Sigmoid colon (tissue), 4 donors: ENCODE data around the gene TOMM7.

Source experiments
- EP300 ChIP-seq, 4 donors: sonication (generic); formaldehyde crosslinking; IDR thresholded peaks; one replicate each; pipeline ENCODE4 v1.6.1; 2017; ENCODE audit warnings: antibody characterized with exemption in 4 of 4
- POLR2A ChIP-seq, 2 donors: fragments of 450-650 bp; IDR thresholded peaks; one replicate each; pipeline ENCODE4 v1.6.1; 2016; ENCODE audit warnings: antibody characterized with exemption in 2 of 2, mild to moderate bottlenecking in 2 of 2, moderate library complexity in 2 of 2
- TF ChIP-seq, protein P1 (sequence below), 4 experiments: fragments of 450-650 bp in 3 of 4; fragments of 200-600 bp in 1 of 4; IDR thresholded peaks; one replicate each; pipeline ENCODE4 v1.5.1; 2016 to 2019; ENCODE audit warnings: antibody characterized with exemption in 4 of 4, mild to moderate bottlenecking in 3 of 4, moderate library complexity in 2 of 4

DNA sequence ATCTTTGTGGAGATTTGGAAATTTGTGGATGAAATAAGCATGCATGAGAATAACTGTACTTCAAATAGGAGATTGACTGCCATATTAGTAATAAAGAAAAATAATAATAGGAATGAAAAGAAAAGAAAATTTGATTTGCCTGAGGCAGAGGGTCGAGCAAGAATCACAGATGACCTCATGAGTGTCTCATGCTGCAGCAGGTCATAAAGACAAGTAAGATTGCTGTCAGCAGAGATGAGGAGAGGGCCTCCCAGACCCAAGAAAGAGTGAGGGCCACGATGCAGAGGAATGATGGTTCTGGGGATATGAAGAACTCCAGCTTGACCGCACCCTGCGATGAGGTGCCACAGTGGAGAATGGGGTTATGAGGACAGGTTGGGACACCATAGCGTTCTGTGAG lies 39.2 kb downstream of the TOMM7 start:
- TF ChIP-seq, protein P1, sequence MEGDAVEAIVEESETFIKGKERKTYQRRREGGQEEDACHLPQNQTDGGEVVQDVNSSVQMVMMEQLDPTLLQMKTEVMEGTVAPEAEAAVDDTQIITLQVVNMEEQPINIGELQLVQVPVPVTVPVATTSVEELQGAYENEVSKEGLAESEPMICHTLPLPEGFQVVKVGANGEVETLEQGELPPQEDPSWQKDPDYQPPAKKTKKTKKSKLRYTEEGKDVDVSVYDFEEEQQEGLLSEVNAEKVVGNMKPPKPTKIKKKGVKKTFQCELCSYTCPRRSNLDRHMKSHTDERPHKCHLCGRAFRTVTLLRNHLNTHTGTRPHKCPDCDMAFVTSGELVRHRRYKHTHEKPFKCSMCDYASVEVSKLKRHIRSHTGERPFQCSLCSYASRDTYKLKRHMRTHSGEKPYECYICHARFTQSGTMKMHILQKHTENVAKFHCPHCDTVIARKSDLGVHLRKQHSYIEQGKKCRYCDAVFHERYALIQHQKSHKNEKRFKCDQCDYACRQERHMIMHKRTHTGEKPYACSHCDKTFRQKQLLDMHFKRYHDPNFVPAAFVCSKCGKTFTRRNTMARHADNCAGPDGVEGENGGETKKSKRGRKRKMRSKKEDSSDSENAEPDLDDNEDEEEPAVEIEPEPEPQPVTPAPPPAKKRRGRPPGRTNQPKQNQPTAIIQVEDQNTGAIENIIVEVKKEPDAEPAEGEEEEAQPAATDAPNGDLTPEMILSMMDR (IDR thresholded peaks at IDR 0.05) = no peak
- no peak for TF ChIP-seq POLR2A (IDR thresholded peaks at IDR 0.05)
- no peak for TF ChIP-seq EP300 (IDR thresholded peaks at IDR 0.05)
